ENCODE data around the gene RBAK. TPM values are rescaled to one million over a fixed set of nuclear protein-coding genes. Genes with fewer than 3 reads are reported as not detected.

The RBAK gene
- total RNA-seq, 1 experiment from 2014 or later, result 18.5 TPM

GRCh38 chr7:5064391-5065106 lies 18.9 kb downstream of the RBAK start:
- Histone ChIP-seq H3K27ac (ENCODE audit: insufficient read length, low read depth, low read length) (no peak overlapping the region), H3K4me1 (ENCODE audit: insufficient read depth, low read length) (no peaks in the 10 kb centered on the region), H4K5ac (ENCODE audit: insufficient read length, low read depth, low read length) (no peak overlapping the region), H3K4me2 (ENCODE audit: insufficient read depth, insufficient read length, low read length) (no peak overlapping the region), H4K20me1 (ENCODE audit: control insufficient read depth, insufficient read depth, insufficient read length) (no peaks in the 10 kb centered on the region), H2BK20ac (ENCODE audit: low read depth, low read length, poor library complexity, severe bottlenecking) (no peak overlapping the region), H3K9ac (ENCODE audit: extremely low read depth, insufficient read length, low read length) (no peak overlapping the region), H2AK5ac (ENCODE audit: insufficient read length, low read length) (no peak overlapping the region), H2BK12ac (ENCODE audit: insufficient read length, low read depth, low read length) (no peak overlapping the region), H2BK120ac (ENCODE audit: low read depth, low read length, poor library complexity, severe bottlenecking) (no peak overlapping the region), H3K14ac (ENCODE audit: insufficient read depth, low read length) (no peak overlapping the region), H4K91ac (ENCODE audit: insufficient read length, low read depth, low read length) (no peak overlapping the region), H3K18ac (ENCODE audit: insufficient read length, low read depth, low read length) (no peak overlapping the region), H3K4ac (ENCODE audit: low read depth, low read length) (no peak overlapping the region), H3T11ph (ENCODE audit: low read length) (no peak overlapping the region), H3K27me3 (ENCODE audit: insufficient read depth, low read length) (no peaks in the 10 kb centered on the region; the same call in 1 of the 2 replicates), H2AFZ (ENCODE audit: low read length) (no peak overlapping the region), H3K56ac (ENCODE audit: insufficient read length, low read depth, low read length) (no peak overlapping the region), H3K79me2 (ENCODE audit: insufficient read depth, low read length) (no peaks in the 10 kb centered on the region), H2BK5ac (ENCODE audit: insufficient read length, low read length) (no peak overlapping the region), H3K9me3 (ENCODE audit: control insufficient read depth, low read depth, low read length) (peaks cover 82% of the 10 kb centered on the region), H3K23me2 (ENCODE audit: insufficient read length, low read depth, low read length, poor library complexity, severe bottlenecking) (no peaks in the 10 kb centered on the region), H3K79me1 (ENCODE audit: insufficient read depth, low read depth, low read length, poor library complexity, severe bottlenecking) (no peaks in the 10 kb centered on the region), H3K23ac (ENCODE audit: insufficient read length, low read depth, low read length) (no peak overlapping the region), H2BK15ac (ENCODE audit: low read depth, low read length) (no peak overlapping the region), H4K8ac (replicated peaks; ENCODE audit: insufficient read length, low read depth, low read length) (no peak overlapping the region)
- Mint-ChIP-seq H3K36me3 (ENCODE audit: insufficient read depth in 1 of 3, low read depth in 3 of 3) (peaks cover 93 to 99% (median 97%) of the 10 kb centered on the region in 3 experiments), H3K27ac (no peak overlapping the region), H3K4me3 (no peak overlapping the region), H3K9me3 (peaks cover 99% of the 10 kb centered on the region in 2 experiments), H3K27me3 (ENCODE audit: low read depth) (peaks cover 13% of the 10 kb centered on the region), H3K4me1 (no peaks in the 10 kb centered on the region)
- no CpG with 5 or more reads among the region's 12 CpGs for WGBS (ENCODE audit: extremely low coverage, insufficient read length, low lambda C conversion rate)
- TF ChIP-seq CTCF (conservative IDR thresholded peaks at IDR 0.05), result no peak
- DNase-seq, result no peak

All from H9 (cell line).